Kidney epithelial cell (primary cell): Measurements from ENCODE around the gene MYOD1. TPM values are rescaled to one million over a fixed set of nuclear protein-coding genes. Genes with fewer than 3 reads are reported as not detected.
A peak's percentile ranks its signal among the peaks of the same experiment; 100 is the strongest.

Source experiments
- DNase-seq: peaks from one replicate; pipeline ENCODE4 v3.0.0-alpha.2; 2010; ENCODE audit warnings: low read depth
- H3K27me3 ChIP-seq: 2 replicates; pipeline ENCODE4 v1.6.0; 2011; ENCODE audit warnings: low read length; ENCODE audit not compliant: control insufficient read depth, insufficient read depth
- H3K36me3 ChIP-seq: 2 replicates; pipeline ENCODE4 v1.5.1; 2011; ENCODE audit warnings: low read length; ENCODE audit not compliant: control insufficient read depth, insufficient read depth
- H3K4me3 ChIP-seq: 2 replicates; pipeline ENCODE4 v1.5.1; 2011; ENCODE audit warnings: low read depth, mild to moderate bottlenecking, control low read depth, low read length
- total RNA-seq: library from RNA; depleted of rRNA; stranded (reverse); fragments of >200 nt; gene quantifications from 2 replicates; pipeline ENCODE4 v1.2.3, GENCODE V29; 2015
- TF ChIP-seq, protein P1 (sequence below): IDR thresholded peaks from 2 replicates; pipeline ENCODE4 v1.5.1; 2011; ENCODE audit warnings: mild to moderate bottlenecking, moderate library complexity, low read length, control low read depth, inconsistent platforms; ENCODE audit not compliant: insufficient read depth, poor library complexity, severe bottlenecking

MYOD1 gene
- total RNA-seq, 1 donor from 2014 or later: not detected

GRCh38 chr11:17760102-17761029 lies 41.0 kb downstream of the MYOD1 start:
- no peaks in the 10 kb centered on the region for H3K36me3 ChIP-seq
- DNase-seq: no peak
- H3K4me3 ChIP-seq: no peak overlapping the region
- peaks cover 3% of the 10 kb centered on the region for H3K27me3 ChIP-seq
- TF ChIP-seq, protein P1, sequence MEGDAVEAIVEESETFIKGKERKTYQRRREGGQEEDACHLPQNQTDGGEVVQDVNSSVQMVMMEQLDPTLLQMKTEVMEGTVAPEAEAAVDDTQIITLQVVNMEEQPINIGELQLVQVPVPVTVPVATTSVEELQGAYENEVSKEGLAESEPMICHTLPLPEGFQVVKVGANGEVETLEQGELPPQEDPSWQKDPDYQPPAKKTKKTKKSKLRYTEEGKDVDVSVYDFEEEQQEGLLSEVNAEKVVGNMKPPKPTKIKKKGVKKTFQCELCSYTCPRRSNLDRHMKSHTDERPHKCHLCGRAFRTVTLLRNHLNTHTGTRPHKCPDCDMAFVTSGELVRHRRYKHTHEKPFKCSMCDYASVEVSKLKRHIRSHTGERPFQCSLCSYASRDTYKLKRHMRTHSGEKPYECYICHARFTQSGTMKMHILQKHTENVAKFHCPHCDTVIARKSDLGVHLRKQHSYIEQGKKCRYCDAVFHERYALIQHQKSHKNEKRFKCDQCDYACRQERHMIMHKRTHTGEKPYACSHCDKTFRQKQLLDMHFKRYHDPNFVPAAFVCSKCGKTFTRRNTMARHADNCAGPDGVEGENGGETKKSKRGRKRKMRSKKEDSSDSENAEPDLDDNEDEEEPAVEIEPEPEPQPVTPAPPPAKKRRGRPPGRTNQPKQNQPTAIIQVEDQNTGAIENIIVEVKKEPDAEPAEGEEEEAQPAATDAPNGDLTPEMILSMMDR: peak; percentile 45

DNA sequence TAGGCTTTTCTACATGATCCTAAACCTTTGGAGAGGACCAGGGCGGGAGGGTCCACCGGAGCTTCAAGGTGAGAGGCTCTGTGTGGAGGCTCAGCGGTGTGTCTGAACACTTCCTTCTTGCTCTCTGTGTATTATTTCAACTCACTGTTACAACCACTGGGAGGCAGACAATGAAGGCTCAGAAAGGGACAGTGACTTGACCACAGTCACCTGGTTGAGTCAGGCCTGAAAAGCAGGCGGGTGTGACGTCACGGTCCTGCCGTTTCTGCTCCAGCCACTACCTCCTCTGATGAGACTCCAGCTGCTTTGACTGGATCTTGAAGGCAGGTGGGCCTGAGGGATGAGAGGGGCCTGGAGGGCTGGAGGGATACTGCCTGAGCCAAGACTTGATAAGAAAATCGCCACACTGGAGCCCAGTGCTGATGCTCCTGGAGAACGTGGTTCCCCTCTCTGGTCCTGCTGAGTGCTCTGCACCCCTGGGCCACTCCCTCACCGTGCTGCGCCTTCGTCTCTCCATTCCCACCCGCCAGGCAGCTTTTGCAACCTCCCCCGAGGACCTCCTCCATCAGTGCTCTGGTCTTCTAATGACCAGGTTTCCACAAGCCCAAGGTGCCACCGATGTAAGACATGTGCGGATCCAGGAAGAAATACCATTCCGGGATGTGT lies 43.1 kb downstream of the MYOD1 start:
- no peak for DNase-seq
- TF ChIP-seq, protein P1: no peak

DNA sequence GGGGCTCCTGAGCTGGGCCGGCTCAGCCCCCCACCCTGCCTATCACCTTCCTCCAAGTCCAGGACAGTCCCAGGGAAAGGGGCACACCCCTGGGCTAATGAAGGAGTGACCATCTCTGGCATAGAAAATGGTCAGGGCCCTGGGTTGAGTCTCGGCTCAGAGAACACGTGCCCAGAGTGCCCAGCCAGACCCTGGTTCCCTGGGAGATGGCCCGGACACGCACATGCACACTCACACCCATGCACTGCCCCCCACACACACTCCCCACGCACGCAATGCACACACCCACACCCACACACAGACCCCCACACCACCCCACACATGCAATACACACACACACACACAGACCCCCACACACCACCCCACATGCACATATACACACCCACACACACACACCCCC lies 43.9 kb downstream of the MYOD1 start:
- no peak for DNase-seq
- Histone ChIP-seq H3K27me3 (peaks cover 3% of the 10 kb centered on the region), H3K4me3 (no peak overlapping the region), H3K36me3 (no peaks in the 10 kb centered on the region)
- TF ChIP-seq, protein P1: no peak

More for the DNA sequence above, 43.1 kb downstream of the MYOD1 start:
- H3K4me3 ChIP-seq: no peak overlapping the region
- H3K36me3 ChIP-seq: no peaks in the 10 kb centered on the region
- H3K27me3 ChIP-seq: peaks cover 3% of the 10 kb centered on the region

DNA sequence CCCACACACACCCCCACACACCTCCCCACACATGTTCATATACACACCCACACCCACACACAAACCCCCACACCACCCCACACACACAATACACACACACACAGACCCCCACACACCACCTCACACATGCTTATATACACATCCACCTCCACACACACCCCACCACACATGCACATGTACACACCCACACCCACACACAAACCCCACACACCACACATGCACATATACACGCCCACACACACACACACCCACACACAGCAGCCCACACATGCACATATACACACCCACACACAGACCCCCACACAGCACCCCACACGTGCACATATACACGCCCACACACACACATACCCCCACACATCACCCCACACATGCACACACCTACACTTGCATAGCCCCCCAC lies 44.3 kb downstream of the MYOD1 start:
- TF ChIP-seq, protein P1: no peak
- peaks cover 3% of the 10 kb centered on the region for H3K27me3 ChIP-seq
- no peak for DNase-seq
- no peaks in the 10 kb centered on the region for H3K36me3 ChIP-seq
- H3K4me3 ChIP-seq: no peak overlapping the region

- H3K27me3 ChIP-seq: peaks cover 3% of the 10 kb centered on the region
- no peak for DNase-seq
- no peak overlapping the region for H3K4me3 ChIP-seq
- TF ChIP-seq, protein P1: no peak
- no peaks in the 10 kb centered on the region for H3K36me3 ChIP-seq
These were observed 45.3 kb downstream of the MYOD1 start for GRCh38 chr11:17764446-17765218.
